Spleen (tissue), 7 donors: ENCODE measurements around the gene YES1.

Source experiments
- POLR2A ChIP-seq, 3 donors: fragments of 450-650 bp; IDR thresholded peaks; one replicate each; pipeline ENCODE4 v1.5.1; 2017; ENCODE audit warnings: antibody characterized with exemption in 3 of 3, mild to moderate bottlenecking in 1 of 3
- POLR2AphosphoS5 ChIP-seq, 3 donors: sonication (generic); formaldehyde crosslinking; IDR thresholded peaks; one replicate each; pipeline ENCODE4 v1.5.1; 2017; ENCODE audit warnings: antibody characterized with exemption in 3 of 3
- TF ChIP-seq, protein P1 (sequence below), 11 experiments: fragments of 200-600 bp in 7 of 11; fragments of 450-650 bp in 4 of 11; sonication (generic) in 4 of 11; IDR thresholded peaks in 8 of 11; conservative IDR thresholded peaks in 3 of 11; 1 replicate in 7 of 11; 2 replicates in 4 of 11; pipeline versions ENCODE4 v1.4.0 to v1.8.0; 2016 to 2021; ENCODE audit warnings: antibody characterized with exemption in 11 of 11, inconsistent platforms in 4 of 11, mild to moderate bottlenecking in 1 of 11
- donor health status: DM: no; HTN: no; CAD: no; lungs with moderate emphysema.
- donor health status: DM: no; HTN: no; CAD: no.
- donor health status: DM: no; HTN: no; CAD: no.

DNA sequence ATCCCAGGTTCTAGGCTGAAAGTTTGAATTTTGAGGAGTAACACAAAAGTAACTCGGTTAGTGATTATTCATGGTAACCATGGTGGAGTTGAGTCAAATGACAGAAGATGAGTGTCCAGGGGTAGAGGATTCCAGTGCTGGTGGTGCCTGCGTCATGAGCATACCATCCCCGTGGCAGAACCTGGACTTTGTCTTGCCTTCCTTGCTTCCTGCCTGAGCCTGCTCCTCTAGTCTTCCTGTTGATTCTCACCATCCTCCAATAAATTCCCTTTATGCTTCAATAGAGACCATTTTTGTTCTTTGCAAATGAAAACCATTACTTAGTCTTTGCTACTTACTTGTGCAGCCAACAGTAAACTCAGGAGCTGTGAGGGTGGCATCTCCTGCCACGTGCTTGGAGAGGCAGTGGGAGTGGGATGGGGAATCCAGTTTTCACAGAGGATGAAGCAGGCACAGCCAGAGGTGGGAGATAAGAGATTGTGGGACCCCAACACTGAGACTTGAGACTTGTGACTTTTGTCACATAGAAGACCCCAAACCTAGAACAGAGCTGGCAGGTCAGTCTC, 4.1 kb upstream of the YES1 start:
- no peak for TF ChIP-seq POLR2A (IDR thresholded peaks at IDR 0.05)
- TF ChIP-seq, protein P1, sequence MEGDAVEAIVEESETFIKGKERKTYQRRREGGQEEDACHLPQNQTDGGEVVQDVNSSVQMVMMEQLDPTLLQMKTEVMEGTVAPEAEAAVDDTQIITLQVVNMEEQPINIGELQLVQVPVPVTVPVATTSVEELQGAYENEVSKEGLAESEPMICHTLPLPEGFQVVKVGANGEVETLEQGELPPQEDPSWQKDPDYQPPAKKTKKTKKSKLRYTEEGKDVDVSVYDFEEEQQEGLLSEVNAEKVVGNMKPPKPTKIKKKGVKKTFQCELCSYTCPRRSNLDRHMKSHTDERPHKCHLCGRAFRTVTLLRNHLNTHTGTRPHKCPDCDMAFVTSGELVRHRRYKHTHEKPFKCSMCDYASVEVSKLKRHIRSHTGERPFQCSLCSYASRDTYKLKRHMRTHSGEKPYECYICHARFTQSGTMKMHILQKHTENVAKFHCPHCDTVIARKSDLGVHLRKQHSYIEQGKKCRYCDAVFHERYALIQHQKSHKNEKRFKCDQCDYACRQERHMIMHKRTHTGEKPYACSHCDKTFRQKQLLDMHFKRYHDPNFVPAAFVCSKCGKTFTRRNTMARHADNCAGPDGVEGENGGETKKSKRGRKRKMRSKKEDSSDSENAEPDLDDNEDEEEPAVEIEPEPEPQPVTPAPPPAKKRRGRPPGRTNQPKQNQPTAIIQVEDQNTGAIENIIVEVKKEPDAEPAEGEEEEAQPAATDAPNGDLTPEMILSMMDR (IDR thresholded peaks at IDR 0.05 in 8 of 11, conservative IDR thresholded peaks at IDR 0.05 in 3 of 11) = no peak
- no peak for TF ChIP-seq POLR2AphosphoS5 (IDR thresholded peaks at IDR 0.05)
